GM19025 (cell line): ENCODE measurements around the gene KIF21B.

Experiments
- ATAC-seq: cut with Tn5 transposase; IDR thresholded peaks from one replicate; pipeline ENCODE4 v1.9.1; 2021; ENCODE audit warnings: mild to moderate bottlenecking, low read depth, moderate library complexity; ENCODE audit not compliant: unreplicated experiment

KIF21B gene, protein sequence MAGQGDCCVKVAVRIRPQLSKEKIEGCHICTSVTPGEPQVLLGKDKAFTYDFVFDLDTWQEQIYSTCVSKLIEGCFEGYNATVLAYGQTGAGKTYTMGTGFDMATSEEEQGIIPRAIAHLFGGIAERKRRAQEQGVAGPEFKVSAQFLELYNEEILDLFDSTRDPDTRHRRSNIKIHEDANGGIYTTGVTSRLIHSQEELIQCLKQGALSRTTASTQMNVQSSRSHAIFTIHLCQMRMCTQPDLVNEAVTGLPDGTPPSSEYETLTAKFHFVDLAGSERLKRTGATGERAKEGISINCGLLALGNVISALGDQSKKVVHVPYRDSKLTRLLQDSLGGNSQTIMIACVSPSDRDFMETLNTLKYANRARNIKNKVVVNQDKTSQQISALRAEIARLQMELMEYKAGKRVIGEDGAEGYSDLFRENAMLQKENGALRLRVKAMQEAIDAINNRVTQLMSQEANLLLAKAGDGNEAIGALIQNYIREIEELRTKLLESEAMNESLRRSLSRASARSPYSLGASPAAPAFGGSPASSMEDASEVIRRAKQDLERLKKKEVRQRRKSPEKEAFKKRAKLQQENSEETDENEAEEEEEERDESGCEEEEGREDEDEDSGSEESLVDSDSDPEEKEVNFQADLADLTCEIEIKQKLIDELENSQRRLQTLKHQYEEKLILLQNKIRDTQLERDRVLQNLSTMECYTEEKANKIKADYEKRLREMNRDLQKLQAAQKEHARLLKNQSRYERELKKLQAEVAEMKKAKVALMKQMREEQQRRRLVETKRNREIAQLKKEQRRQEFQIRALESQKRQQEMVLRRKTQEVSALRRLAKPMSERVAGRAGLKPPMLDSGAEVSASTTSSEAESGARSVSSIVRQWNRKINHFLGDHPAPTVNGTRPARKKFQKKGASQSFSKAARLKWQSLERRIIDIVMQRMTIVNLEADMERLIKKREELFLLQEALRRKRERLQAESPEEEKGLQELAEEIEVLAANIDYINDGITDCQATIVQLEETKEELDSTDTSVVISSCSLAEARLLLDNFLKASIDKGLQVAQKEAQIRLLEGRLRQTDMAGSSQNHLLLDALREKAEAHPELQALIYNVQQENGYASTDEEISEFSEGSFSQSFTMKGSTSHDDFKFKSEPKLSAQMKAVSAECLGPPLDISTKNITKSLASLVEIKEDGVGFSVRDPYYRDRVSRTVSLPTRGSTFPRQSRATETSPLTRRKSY (N-terminal part only)

DNA sequence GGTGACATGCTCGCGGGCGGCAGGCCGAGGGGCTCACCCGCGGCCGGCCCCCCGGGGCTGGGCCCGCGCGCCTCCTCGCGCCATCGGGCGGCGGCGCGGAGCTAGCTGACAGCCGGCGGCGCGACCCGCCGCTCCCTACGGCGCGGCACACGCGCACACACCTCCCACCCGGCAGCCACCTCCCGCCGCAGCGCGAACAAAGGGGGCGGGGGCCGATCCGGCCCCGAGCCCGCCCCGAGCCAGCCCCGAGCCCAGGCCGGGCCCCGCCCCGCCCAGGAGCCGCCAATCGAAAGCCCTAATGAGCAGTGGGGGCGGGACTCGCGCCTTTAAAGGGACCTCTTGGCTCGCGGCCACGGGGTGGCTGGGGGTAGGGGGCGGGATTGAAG is at the start of gene KIF21B:
Gene KIF21B (minus strand): TSS at position 198 of the 386 bp plus-strand sequence. CDS start 331 bp downstream, outside the sequence.
- ATAC-seq: peak; percentile 58

DNA sequence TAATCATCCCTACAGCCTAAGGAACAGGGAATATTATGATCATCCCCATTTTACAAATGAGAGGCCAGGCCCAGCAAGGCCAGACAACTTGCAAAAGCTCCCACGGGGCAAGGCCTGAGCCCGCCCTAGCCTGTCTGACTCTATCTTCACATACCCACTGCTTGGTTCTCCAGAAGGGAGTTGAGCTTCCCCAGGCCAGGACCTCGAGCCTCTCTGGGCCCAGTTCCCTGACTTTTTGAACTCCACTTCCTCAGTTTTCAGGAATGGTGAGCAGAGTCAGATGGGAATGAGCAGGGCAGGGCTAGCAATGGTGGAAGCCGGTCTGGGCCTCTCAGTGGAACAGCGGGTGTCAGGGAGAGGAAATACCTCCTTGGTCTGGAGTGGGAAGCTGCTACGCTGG is 49.4 kb upstream of the KIF21B start:
- no peak for ATAC-seq

DNA sequence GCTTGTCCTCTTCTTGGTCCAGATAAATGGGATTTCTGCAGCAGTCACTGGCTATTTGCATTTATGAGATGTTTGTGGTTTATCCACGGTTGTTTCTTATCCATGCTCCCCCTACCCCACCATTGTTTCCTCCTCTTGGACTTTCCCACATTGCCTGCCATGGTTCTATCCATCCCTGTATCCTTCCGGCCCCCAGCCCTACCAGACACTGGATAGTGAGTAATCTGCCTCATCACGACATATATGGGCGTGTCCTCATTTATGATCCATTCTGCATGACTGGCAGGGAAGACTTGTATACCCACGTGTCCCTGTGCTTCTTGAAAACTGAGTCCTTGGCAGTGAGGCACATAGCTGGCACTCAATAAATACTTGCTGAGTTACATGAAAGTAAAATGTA is 48.6 kb upstream of the KIF21B start:
- no peak for ATAC-seq

DNA sequence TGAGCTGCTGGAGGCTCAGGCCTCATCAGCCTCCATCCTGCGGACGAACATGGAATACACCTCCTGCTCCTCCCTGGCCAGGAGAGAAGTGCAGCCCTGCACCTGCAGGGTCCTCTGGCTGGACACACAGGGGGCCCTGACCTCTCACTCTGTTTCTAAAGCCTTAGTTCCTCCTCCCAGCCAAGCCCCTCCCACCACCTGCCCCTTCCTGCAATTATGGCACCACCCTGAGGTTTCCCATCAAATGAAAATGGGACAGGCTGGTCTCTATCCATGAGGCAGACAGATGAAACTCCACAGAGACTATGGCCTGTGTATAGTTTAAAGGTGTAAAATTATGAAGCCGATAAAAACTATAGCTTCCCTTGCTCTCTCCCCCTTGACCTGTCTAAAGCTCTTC is 46.1 kb upstream of the KIF21B start:
- ATAC-seq: no peak

DNA sequence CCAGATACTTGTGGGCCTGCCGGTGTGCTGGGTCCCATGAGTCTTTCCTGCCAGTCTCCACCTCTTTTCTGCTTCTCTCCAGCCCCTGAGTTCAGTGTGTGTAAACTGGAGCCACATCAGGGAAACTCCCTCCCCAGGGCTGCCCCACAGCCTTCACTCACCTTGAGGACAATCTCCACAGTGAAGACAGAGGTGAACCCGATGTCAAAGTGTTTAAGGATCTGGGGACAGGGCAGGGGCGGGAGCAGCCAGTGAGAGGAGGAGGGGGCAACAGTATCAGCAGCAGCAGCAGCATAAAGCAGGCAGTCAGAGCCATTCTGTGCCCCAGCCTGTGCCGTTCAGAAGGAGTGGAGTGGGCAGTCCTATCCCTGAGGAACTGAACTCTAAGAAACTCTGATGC is 45.5 kb upstream of the KIF21B start:
- ATAC-seq: no peak

DNA sequence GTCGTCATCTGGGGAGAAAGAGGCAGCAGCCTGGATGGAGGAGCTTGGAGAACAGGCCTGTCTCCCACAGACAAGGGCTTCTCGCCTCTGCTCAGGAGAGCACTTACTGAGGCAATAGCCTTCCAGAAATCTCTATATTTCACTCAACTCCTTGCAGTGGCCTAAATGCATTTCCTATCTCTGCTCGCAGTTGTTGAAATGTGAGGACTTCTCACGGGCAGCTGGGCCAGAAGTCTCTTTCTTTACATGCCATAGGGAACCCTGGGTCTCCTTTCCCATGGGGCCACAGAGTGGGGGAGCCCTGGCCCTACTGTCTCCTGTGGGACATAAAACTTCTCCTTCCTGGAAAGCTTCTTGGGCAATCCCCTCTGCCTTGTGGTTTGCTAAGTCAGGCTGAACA is 43.5 kb upstream of the KIF21B start:
- ATAC-seq: no peak

DNA sequence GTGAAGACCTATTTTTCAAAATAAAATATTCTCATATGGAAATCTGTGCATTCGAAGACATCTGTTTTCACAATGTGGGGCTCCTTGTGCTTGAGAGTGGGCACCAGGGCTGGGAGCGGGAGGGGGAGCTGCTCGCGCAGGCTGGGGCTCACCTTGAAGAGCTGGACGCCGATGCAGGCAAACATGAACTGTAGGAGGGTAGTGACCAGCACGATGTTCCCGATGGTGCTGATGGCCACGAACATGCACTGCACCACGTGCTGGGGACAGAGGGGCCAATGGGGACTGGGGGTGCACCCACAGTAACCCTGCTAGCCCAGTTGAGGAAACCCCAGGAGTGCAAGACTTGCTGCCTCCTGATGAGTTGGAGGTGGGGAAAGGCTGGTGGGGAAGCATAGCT is 42.2 kb upstream of the KIF21B start:
- no peak for ATAC-seq

DNA sequence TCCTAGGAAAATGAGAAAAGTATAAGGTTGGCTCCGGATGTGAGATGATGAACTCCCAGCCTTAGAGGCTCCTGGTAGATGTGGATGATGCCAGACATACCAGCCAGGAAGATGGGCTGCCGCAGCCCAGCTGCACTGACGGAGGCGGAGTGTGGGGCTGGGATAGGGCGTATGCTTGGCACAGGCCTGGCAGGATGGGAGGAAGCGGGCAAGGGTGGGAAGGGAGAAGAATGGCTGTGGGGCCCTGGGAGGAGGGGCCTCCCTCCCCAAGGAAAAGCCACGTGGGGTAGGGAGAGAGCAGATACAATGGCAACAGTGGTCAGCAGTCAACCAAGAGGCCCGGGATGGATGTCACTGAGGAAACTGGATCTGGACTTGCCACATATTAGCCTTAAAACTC is 41.3 kb upstream of the KIF21B start:
- ATAC-seq: no peak

DNA sequence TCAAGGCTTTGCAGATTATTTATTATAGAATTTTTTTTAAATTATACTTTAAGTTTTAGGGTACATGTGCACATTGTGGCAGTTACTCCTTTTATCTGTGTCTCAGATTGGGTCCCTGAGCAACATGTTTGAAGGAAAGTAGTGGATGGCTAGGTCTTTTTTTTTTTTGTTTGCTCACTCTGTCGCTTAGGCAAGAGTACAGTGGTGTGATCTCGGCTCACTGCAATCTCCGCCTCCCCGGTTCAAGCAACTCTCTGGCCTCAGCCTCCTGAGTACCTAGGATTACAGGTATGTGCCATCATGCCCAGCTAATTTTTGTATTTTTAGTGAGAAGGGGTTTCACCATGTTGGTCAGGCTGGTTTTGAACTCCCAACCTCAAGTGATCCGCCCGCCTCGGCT is 39.6 kb upstream of the KIF21B start:
- no peak for ATAC-seq

DNA sequence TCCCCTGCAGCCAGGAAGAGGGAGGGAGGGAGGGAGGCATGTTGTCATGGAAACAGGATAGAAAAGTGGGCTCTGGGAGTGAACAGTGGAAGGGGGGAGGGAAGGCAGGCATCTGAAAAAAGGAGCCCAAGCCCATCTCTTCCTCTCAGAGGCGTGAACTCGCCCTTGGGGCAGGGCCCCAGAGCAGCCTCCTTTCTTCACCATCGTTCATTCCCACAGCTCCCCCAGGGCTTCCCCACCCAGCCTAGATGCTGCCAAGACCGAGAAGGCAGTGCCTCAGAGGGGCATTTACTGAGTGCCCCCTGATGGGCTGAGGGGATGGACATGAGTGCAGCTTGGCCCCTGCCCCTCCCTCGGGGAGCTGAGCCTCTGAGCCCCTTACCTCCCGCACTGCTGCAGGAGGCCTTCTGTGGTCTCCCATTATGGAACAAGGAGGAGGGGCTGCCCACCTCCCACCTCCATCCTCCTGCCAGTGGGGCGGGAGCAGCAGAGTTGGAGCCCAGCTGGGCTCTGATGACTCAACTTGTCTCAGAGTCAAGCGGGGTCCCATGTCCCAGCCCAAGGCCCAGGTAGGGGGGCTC is 39.1 kb upstream of the KIF21B start:
- ATAC-seq: no peak

DNA sequence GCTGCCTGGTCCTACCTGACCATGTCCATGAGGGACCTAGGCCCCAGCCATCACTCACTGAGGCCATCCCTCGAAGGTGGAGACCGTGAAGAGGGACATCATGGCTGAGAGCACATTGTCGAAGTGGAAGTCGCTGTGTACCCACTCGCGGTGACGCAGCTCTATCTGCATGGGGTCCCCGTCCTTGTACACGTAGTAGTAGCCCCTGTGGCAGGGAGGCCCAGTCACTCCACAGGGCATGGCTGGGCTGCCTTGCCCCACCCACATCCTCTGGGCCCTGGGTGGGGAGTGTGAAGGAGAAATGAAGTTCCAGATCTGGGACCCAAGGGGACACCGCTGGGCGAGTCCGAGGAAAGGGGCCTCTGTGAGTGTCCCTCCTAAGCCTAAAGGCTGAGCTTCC is 38.4 kb upstream of the KIF21B start:
- ATAC-seq: no peak

DNA sequence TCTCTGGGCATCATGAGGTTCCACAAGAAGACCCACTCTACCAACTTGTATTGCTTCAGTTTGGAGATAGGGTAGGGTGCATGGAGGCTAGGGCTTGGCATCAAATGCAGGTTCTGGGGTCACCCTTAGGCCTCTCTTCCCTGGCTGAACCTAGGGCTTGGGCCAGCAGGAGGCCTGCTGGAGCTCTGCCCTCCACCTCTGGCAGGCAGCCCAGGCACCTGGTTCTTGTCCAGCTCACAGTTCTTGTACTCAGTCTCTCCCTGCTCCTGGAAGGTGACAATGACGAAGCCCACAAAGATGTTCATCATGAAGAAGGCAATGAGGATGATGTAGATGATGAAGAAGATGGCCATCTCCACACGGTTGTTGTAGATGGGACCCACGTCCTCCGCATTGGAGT is 37.5 kb upstream of the KIF21B start:
- ATAC-seq: no peak

DNA sequence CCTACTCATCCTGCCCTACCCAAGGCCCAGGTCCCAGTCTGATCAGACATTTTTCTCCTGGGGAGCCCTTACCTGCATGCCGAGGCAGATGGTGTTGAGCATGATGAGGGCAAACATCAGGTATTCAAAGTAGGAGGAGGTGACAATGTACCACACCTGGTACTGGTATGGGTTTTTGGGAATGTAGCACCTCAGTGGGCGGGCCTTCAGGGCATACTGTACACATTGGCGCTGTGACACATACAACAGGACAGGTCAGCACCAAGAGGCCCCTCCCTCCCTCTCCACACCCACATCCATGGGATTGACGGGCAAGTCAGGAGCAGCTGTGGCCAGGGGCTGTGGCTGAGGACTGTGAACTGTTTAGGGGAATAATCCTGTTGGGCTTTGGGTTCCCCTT is 37.1 kb upstream of the KIF21B start:
- ATAC-seq: no peak

DNA sequence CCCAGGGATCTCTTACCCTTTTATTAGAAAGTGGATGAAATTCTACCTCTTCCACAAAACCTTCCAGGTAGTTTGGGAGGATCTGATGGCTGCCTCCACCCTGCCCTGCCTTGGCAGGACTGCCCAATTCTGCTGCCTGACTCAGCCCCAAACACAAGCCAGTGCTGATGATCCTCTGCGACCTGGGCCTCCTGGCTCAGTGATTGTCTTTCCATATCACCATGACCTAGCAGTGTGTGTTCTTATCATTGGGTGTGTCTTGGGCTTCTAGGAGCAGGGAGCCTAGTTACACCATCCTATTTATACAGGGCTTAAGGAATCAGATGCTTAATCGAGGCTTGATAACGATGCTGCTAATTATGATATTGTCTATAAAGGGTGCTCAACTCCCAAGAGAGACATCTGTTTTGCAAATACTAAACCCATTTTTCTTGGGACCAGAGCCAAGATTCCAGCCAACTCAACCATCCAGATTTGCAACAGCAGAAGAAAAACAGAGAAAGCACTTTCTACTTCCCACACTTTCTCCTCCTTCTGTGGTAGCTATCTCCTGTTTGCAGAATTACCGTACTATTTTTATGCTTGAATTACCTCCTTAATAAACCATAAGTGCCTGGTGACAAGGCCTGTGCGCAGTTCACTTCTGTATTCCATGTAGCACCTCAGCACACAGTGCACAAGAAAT is 36.5 kb upstream of the KIF21B start:
- ATAC-seq: no peak

DNA sequence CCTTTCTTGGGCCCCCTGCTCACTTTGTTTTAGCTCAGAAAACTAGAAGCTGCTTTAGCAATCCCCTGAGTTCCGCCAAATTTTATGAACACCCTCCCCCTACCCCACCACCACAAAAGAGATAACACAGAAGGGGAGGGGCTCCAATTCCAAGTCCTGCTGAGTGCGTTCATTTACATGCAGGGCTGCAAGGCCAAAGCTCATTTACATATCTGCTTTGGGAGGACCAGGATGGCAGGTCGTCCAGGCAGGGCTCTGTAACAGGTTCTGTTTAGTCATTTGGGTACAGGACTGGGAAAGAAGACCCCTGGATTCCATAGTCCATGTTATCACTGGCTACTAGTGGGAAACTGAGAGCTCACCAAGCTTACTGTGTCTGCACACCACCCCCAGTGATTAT is 35.9 kb upstream of the KIF21B start:
- ATAC-seq: no peak

DNA sequence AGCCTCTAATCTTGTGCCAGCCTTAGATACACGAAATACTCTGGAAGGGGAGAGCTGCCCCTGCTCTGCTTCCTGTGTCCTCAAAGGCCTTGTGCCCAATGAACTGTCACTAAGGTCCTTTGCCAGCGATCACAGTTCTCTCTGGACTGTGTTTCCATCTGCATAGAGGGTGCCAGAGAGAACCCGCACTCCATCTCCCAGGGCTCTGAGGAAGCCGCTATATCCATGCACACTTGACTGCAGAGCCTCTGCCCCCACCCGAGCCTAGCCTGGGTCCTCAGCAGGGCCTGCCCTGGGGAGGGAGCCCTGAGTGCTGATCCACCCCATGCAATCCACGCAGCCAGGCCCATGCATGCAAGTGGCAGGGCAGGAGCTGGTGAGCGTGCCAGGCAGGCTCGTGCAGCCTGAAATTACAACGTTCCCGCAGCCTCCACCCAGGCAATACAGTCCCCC is 30.6 kb upstream of the KIF21B start:
- ATAC-seq: no peak

DNA sequence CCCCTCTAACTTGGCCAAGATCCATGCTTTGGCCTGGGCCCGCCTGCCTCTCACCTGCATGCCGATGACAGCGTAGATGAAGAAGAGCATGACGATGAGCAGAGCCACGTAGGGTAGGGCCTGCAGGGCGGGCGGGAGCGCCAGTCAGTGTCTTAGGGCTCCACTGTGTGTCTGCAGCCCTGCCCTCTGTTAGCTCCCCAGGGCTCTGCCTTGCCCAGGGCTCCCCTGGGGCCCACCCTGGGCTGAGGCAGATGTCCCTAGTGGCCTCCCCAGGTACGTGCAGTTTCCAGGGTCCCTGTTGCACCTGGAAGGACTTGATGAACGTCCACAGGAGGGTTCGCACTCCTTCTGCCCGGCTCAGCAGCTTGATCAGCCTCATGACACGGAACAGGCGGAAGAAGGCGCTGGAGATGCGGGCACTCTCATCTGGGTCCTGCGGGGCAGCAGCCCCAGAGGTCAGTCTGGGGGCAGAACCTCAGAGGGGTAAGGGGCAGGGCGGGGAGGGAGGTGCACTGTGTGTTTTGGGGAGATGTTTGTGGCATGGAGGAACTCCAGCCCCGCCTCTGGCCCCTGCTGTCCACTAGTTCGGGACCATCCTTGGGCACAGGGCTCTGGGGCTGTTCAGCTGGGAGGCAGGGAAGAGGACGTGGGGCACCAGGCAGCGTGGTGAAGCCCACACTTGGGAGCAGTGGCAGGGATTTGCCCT is 29.8 kb upstream of the KIF21B start:
- ATAC-seq: no peak

DNA sequence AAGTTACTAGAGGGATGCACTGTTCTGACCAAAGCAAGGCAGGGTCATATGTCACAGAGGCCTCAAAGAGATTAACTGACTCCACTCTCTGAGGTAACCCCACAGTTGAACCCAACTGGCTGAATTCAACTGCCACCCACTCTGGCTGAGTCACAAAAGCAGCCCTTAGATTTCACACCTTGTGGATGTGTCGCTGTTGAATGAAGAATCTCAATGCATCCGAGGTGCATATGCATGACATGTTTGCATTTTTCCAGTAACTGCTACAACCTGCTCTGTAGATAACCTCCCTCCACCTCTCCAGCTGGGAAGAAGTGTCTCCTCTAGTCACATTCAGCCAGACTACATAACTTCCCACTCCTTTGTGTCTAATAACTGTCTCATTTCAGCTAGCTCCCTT is 27.9 kb upstream of the KIF21B start:
- ATAC-seq: no peak

DNA sequence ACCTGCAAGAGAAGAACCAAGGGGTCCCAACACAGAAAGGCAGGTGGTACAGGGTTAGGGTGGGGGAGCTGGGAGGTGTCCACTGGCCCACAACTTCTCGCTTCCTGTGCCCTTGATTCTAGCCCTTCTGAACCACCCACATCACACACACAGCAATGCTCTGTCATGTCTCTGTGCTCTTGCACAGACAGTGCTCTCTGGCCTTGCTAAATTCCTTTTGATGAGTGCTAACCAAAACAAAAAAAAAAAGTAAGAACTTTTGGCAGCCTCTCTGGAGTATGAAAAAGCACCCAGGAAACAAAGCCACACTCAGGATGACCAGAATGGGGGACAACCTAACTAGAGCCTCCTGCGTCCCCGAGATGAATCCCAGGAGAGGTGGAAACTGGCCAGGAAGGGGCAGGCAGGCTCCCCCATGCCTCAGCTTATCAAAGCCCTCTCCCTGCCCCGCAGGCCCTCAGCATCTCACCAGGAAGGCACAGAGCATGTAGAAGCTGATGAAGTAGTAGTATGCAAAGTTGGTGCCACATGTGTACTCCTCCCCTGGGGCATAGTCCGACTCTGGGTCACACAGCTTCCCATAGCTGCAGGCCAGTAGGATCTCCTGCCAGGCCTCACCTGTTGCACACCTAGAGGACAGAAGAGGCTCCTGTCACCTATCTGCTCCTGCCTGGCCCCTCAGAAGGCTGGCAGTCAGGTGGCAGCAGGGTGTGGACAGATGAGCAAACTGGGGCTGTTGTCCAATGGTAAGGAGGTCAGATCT is 27.2 kb upstream of the KIF21B start:
- no peak for ATAC-seq
